ENCODE results near the gene C1orf122. TPM values are rescaled to one million over a fixed set of nuclear protein-coding genes. Genes with fewer than 3 reads are reported as not detected.
A peak's percentile ranks its signal among the peaks of the same experiment; 100 is the strongest.

The C1orf122 gene
- total and polyA plus RNA-seq, 2 of the 4 experiments (the other 2 are of a cell fraction), result 2.0 to 13.6 TPM

DNA sequence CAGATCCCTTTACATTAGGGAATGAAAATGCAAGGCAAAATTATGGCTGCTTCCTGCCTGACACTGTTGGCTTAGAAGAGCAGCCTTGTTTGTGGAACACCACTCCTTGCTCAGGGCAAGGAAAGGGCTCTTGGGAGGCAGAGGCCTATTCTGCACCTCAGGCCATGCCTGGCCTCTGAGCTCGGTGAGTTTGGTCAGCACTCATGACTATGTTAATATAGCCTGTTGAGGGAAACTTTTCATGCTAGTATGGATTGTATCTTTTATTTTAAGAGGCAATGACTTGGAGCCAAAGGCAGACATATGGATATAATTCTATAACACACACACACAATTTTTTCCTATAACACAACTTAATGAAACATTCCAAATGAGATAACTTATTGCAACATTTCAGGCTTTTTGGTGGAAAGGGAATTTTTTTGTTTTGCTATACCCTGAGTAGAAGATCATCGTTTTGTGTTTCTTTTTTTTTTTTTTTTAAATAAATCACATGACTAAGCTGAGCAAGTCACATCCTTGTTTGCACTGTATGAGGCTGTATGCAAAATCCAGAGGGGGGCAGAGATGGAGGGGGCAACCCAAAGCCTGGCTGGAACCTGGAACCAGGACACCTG, 6.0 kb downstream of the C1orf122 start:
- Histone ChIP-seq H2AFZ (replicated peaks; ENCODE audit: low read length, poor library complexity) (no peak overlapping the region), H3K36me3 (ENCODE audit: control insufficient read depth, insufficient read depth, low read length) (peaks cover 18% of the 10 kb centered on the region), H3K27me3 (ENCODE audit: control insufficient read depth, insufficient read depth, low read length) (no peaks in the 10 kb centered on the region), H3K14ac (replicated peaks; ENCODE audit: low read depth, low read length) (no peak overlapping the region), H3K23ac (ENCODE audit: low read depth, low read length) (no peak overlapping the region), H4K91ac (ENCODE audit: insufficient read depth, low read depth, low read length) (no peak overlapping the region), H2BK20ac (ENCODE audit: low read depth, low read length) (no peak overlapping the region), H3K27ac (ENCODE audit: insufficient read depth, low read length) (peak overlapping the region; percentile 16; the same call in 1 of the 2 replicates), H3K9me3 (ENCODE audit: control insufficient read depth, insufficient read depth, low read length) (no peaks in the 10 kb centered on the region), H3K9ac (ENCODE audit: low read depth, low read length) (no peak overlapping the region), H2AK9ac (replicated peaks; ENCODE audit: low read depth, low read length, poor library complexity) (no peak overlapping the region), H2BK120ac (ENCODE audit: low read depth, low read length) (no peak overlapping the region), H4K5ac (ENCODE audit: low read depth, low read length) (no peak overlapping the region; the same call in 1 of the 2 replicates), H2AK5ac (ENCODE audit: low read depth, low read length) (no peak overlapping the region), H3K4me1 (ENCODE audit: control insufficient read depth, insufficient read depth, low read length) (peaks cover 1% of the 10 kb centered on the region; the same call in 1 of the 2 replicates), H4K8ac (ENCODE audit: low read depth in 2 of 2, low read length in 2 of 2) (no peak overlapping the region), H3K4ac (ENCODE audit: low read depth, low read length) (no peak overlapping the region), H3K79me1 (ENCODE audit: low read depth in 1 of 2, low read length in 2 of 2) (peaks cover 26 to 40% of the 10 kb centered on the region in 2 experiments), H3K4me3 (ENCODE audit: insufficient read depth, low read depth, low read length) (no peak overlapping the region), H3K56ac (ENCODE audit: extremely low read depth, insufficient read depth, low read length) (no peak overlapping the region), H2BK15ac (ENCODE audit: low read depth, low read length) (no peak overlapping the region), H4K20me1 (ENCODE audit: insufficient read depth, low read length) (peaks cover 3% of the 10 kb centered on the region; the same call in 1 of the 2 replicates), H3K9me1 (ENCODE audit: insufficient read depth, low read length) (peaks cover 9% of the 10 kb centered on the region; the same call in 1 of the 2 replicates), H2BK5ac (ENCODE audit: low read depth, low read length, poor library complexity, severe bottlenecking) (no peak overlapping the region), H3K4me2 (ENCODE audit: low read depth, low read length) (no peak overlapping the region), H3K18ac (ENCODE audit: low read depth, low read length) (no peak overlapping the region)
- no peak for TF ChIP-seq MAZ (IDR thresholded peaks at IDR 0.05; ENCODE audit: borderline replicate concordance, low read depth, low read length)
- TF ChIP-seq SMC3 (IDR thresholded peaks at IDR 0.05; ENCODE audit: low read depth, low read length), result no peak
- no peak for TF ChIP-seq MAFK (IDR thresholded peaks at IDR 0.05; ENCODE audit: low read depth, low read length)
- no peak for TF ChIP-seq BHLHE40 (IDR thresholded peaks at IDR 0.05; ENCODE audit: low read depth, low read length)
- TF ChIP-seq FOS (IDR thresholded peaks at IDR 0.05; ENCODE audit: low read depth, low read length), result no peak
- TF ChIP-seq POLR2A (IDR thresholded peaks at IDR 0.05; ENCODE audit: low read depth, low read length), result no peak
- no peak for TF ChIP-seq MXI1 (IDR thresholded peaks at IDR 0.05; ENCODE audit: borderline replicate concordance, low read depth, low read length)
- no peak for TF ChIP-seq RCOR1 (IDR thresholded peaks at IDR 0.05; ENCODE audit: insufficient replicate concordance, low read length)
- TF ChIP-seq CEBPB (IDR thresholded peaks at IDR 0.05; ENCODE audit: low read depth, low read length), result no peak
- no peak for ATAC-seq (ENCODE audit: low read depth)
- dilution Hi-C loops (cut with HindIII; ENCODE audit: low sequenced_read_pairs, unreplicated experiment) (no loop called here), in situ Hi-C loops (cut with MboI; ENCODE audit: low sequenced_read_pairs) (no loop called here), intact Hi-C loops (cut with micrococcal nuclease) (no loop called here)
- DNase-seq, result no peak
- BruUV-seq (replicated peaks), result no TSS peak
- ChIA-PET CTCF (no interaction called here), POLR2A (ENCODE audit: unreplicated experiment) (no interaction called here)
- WGBS, 2 experiments (ENCODE audit: extremely low coverage in 2 of 2, insufficient read length in 1 of 2), result no CpG with 5 or more reads among the region's 2 CpGs
